Aorta (tissue), 5 donors: ENCODE results near the gene URAD. TPM values are rescaled to one million over a fixed set of nuclear protein-coding genes. Genes with fewer than 3 reads are reported as not detected.
A peak's percentile ranks its signal among the peaks of the same experiment; 100 is the strongest.

Experiments used
- ATAC-seq: fragments of 200-7000 bp; cut with Tn5 transposase; one replicate; pipeline ENCODE4 v1.9.1; 2022; ENCODE audit warnings: moderate library complexity; ENCODE audit not compliant: low FRiP score
- DNase-seq, 2 donors: peaks; one replicate each; pipeline ENCODE4 v3.0.0-alpha.2; 2020
- H3K27ac ChIP-seq, 2 donors: one replicate each; pipeline ENCODE4 v1.5.1; 2013; ENCODE audit warnings: low read length in 2 of 2, mild to moderate bottlenecking in 2 of 2, moderate library complexity in 2 of 2, control low read depth in 1 of 2, inconsistent platforms in 1 of 2, low read depth in 1 of 2
- H3K27me3 ChIP-seq, 2 donors: one replicate each; pipeline ENCODE4 v1.6.1; 2013; ENCODE audit warnings: control low read depth in 1 of 2, low read length in 1 of 2, mild to moderate bottlenecking in 1 of 2, moderate library complexity in 1 of 2; ENCODE audit not compliant: insufficient read depth in 2 of 2, control insufficient read depth in 1 of 2
- H3K36me3 ChIP-seq, 2 donors: one replicate each; pipeline ENCODE4 v1.6.1; 2013; ENCODE audit warnings: control low read depth in 1 of 2, low read length in 1 of 2, mild to moderate bottlenecking in 1 of 2; ENCODE audit not compliant: insufficient read depth in 2 of 2, control insufficient read depth in 1 of 2
- H3K4me1 ChIP-seq, 2 donors: one replicate each; pipeline ENCODE4 v1.6.1; 2013; ENCODE audit warnings: low read length in 2 of 2, control low read depth in 1 of 2, mild to moderate bottlenecking in 1 of 2, moderate library complexity in 1 of 2; ENCODE audit not compliant: insufficient read depth in 2 of 2, control insufficient read depth in 1 of 2
- H3K4me3 ChIP-seq, 2 donors: one replicate each; pipeline ENCODE4 v1.5.1; 2013; ENCODE audit warnings: low read length in 2 of 2, control low read depth in 1 of 2, mild to moderate bottlenecking in 1 of 2
- H3K9me3 ChIP-seq: one replicate; pipeline ENCODE4 v1.6.1; 2013; ENCODE audit warnings: mild to moderate bottlenecking, low read length; ENCODE audit not compliant: control insufficient read depth
- WGBS, 2 donors: extraction: QIAGEN DNeasy Blood & Tissue Kit; methylation state at CpG; one replicate each; pipeline ENCODE4 v1.1.7; 2013; 5-methylcytosine and 5-hydroxymethylcytosine counted together
- intact Hi-C, 2 donors: fragments of 100-400 bp; cut with DNase I; formaldehyde crosslinking; loops; one replicate each; pipeline versions ENCODE4 v1.14.2 to v1.15.0; 2022
- polyA plus RNA-seq, 2 donors: library from polyadenylated mRNA; stranded (reverse); fragments of 200-250 nt; gene quantifications; one replicate each; pipeline ENCODE4 v1.2.3, GENCODE V29; 2013
- total RNA-seq, 2 donors: library from RNA; stranded (reverse); fragmentation: NEBNext Ultra II Directional; extraction: Animal tissue kit (Norgen Biotek cat#: 25700); gene quantifications; one replicate each; pipeline ENCODE4 v1.2.1, GENCODE V29; 2021
- donor health status: healthy with polysubstance abuse.
- donor health status: Bipolar disorder and iron deficiency.
- donor health status: DM: no; HTN: no; CAD: no.
- donor health status: DM: no; HTN: no; CAD: no.
- donor health status: DM: yes; HTN: yes; CAD: no.

URAD gene
- total and polyA plus RNA-seq, 4 donors = not detected

- ATAC-seq = no peak
- WGBS, 2 donors = 74 to 76% methylated on average over 6 of the region's 6 CpGs
These were observed 14.6 kb upstream of the URAD start for GRCh38 chr13:28002886-28003698.

GRCh38 chr13:28001837-28002473 is 13.5 kb upstream of the URAD start:
- Histone ChIP-seq H3K36me3 (no peaks in the 10 kb centered on the region), H3K9me3 (no peaks in the 10 kb centered on the region), H3K4me3 (no peak overlapping the region), H3K27ac (no peak overlapping the region), H3K27me3 (no peaks in the 10 kb centered on the region), H3K4me1 (no peaks in the 10 kb centered on the region)
- ATAC-seq = peak; percentile 55
- intact Hi-C loops = no loop called here
- WGBS, 2 donors = 83 to 84% methylated on average over 20 of the region's 20 CpGs
- no peak for DNase-seq

More at GRCh38 chr13:28002886-28003698, 14.6 kb upstream of the URAD start:
- H3K4me1 ChIP-seq = no peaks in the 10 kb centered on the region
- no peaks in the 10 kb centered on the region for H3K27me3 ChIP-seq
- no peak for DNase-seq
- H3K9me3 ChIP-seq = no peaks in the 10 kb centered on the region
- intact Hi-C loops = no loop called here
- no peaks in the 10 kb centered on the region for H3K36me3 ChIP-seq
- H3K27ac ChIP-seq = no peak overlapping the region
- H3K4me3 ChIP-seq = no peak overlapping the region

- Histone ChIP-seq H3K27ac (no peak overlapping the region), H3K36me3 (no peaks in the 10 kb centered on the region), H3K4me3 (no peak overlapping the region), H3K27me3 (no peaks in the 10 kb centered on the region), H3K4me1 (no peaks in the 10 kb centered on the region), H3K9me3 (no peaks in the 10 kb centered on the region)
- ATAC-seq (peak; percentile 22), DNase-seq (peak in 1 of 2 donors; percentile 59)
- 64 to 66% methylated on average over 11 of the region's 11 CpGs for WGBS, 2 donors
- intact Hi-C loops = no loop called here
These were observed 12.6 kb upstream of the URAD start for GRCh38 chr13:28001049-28001448.

- DNase-seq (no peak), ATAC-seq (no peak)
- Histone ChIP-seq H3K27ac (no peak overlapping the region), H3K9me3 (no peaks in the 10 kb centered on the region), H3K4me3 (no peak overlapping the region), H3K4me1 (no peaks in the 10 kb centered on the region), H3K27me3 (no peaks in the 10 kb centered on the region), H3K36me3 (no peaks in the 10 kb centered on the region)
- intact Hi-C loops = no loop called here
- WGBS, 2 donors = 33 to 35% methylated on average over 5 of the region's 5 CpGs
These were observed 12.1 kb upstream of the URAD start for GRCh38 chr13:28000567-28000966.

GRCh38 chr13:27997904-27998522 is 9.5 kb upstream of the URAD start:
- H3K4me1 ChIP-seq = no peaks in the 10 kb centered on the region
- no peak overlapping the region for H3K4me3 ChIP-seq
- H3K36me3 ChIP-seq = no peaks in the 10 kb centered on the region
- H3K27ac ChIP-seq = no peak overlapping the region
- ATAC-seq (no peak), DNase-seq (peak in 1 of 2 donors; percentile 59)
- H3K9me3 ChIP-seq = no peaks in the 10 kb centered on the region
- no peaks in the 10 kb centered on the region for H3K27me3 ChIP-seq
- 20 to 32% methylated on average over 7 of the region's 7 CpGs for WGBS, 2 donors
- intact Hi-C loops = loop anchor here in 1 of 2 donors (5.0 kb wide), 1 partner anchor 171 kb away; no protein-coding TSS in a partner anchor

GRCh38 chr13:27991881-27992280 is 3.4 kb upstream of the URAD start:
- no peak overlapping the region for H3K4me3 ChIP-seq
- ATAC-seq = no peak
- H3K27me3 ChIP-seq = no peaks in the 10 kb centered on the region
- no peaks in the 10 kb centered on the region for H3K9me3 ChIP-seq
- WGBS, 2 donors = 64 to 71% methylated on average over 6 of the region's 6 CpGs
- no peaks in the 10 kb centered on the region for H3K36me3 ChIP-seq
- no peak overlapping the region for H3K27ac ChIP-seq
- no peak for DNase-seq
- intact Hi-C loops = no loop called here
- H3K4me1 ChIP-seq = no peaks in the 10 kb centered on the region

GRCh38 chr13:27985600-27985999 is 2.9 kb downstream of the URAD start:
- Histone ChIP-seq H3K27ac (no peak overlapping the region), H3K9me3 (no peaks in the 10 kb centered on the region), H3K4me3 (no peak overlapping the region), H3K36me3 (no peaks in the 10 kb centered on the region), H3K27me3 (no peaks in the 10 kb centered on the region), H3K4me1 (no peaks in the 10 kb centered on the region)
- WGBS, 2 donors = 84 to 85% methylated on average over 1 of the region's 1 CpG
- ATAC-seq = no peak
- intact Hi-C loops = loop anchor here (5.0 to 10.0 kb wide), 3 partner anchors 451 to 1001 kb away; no protein-coding TSS in a partner anchor
- no peak for DNase-seq

GRCh38 chr13:27982361-27982760 is 6.1 kb downstream of the URAD start:
- intact Hi-C loops = loop anchor here (5.0 to 10.0 kb wide), 4 partner anchors 150 to 998 kb away; no protein-coding TSS in a partner anchor
- no peaks in the 10 kb centered on the region for H3K9me3 ChIP-seq
- ATAC-seq = no peak
- H3K36me3 ChIP-seq = no peaks in the 10 kb centered on the region
- no peak overlapping the region for H3K4me3 ChIP-seq
- no peak for DNase-seq
- H3K27ac ChIP-seq = no peak overlapping the region
- WGBS, 2 donors = 52 to 57% methylated on average over 2 of the region's 2 CpGs
- no peaks in the 10 kb centered on the region for H3K27me3 ChIP-seq
- no peaks in the 10 kb centered on the region for H3K4me1 ChIP-seq
